ENCODE results near the gene C2orf42.
"Not testable (repeated sequence)": the region's sequence is repeated elsewhere in the genome, so short reads cannot be mapped to it uniquely, and the experiment has no call there.

Gene C2orf42

DNA sequence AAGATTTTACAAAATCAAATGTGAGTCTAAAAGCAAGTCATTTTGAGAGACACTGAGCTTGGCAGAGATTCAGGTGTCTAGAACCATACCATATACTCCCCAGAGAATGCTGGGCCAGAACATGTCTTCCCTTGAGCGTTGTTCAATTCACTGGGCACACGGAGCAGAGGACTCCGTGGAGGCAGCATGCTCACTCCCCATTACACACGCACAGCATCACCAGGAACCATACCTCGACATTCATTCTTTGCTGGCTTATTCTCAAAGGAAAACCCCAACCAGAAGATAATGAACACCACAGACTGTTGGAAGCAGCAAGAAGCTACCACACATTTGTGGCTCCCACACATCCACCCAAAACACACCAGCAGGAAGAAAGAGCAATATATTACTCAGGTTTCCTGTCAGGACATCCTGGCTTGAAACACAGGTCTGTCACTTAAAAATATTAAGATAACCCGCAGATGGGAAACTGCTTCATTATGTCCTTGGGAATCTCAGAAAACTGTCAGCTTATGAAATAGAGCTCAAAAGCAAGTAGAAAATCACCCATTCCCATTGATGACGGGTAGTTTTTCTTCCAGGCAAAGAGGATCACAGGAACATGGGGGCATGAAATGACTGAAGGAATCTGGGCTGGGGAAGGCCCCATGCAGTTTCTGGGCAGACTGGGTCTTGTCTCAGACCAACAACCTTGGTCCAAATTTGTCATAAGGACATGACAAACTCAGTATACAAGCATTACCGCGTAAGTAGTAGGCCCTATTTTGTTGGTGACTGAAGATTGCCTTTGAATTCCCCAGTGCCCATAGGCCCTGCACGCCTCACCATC is 57.1 kb downstream of the C2orf42 start:
- Histone ChIP-seq H3K79me2 (ENCODE audit: insufficient read depth, low read length) (peaks cover 19% of the 10 kb centered on the region), H3K27ac (ENCODE audit: low read length) (peak overlapping the region; percentile 94), H2AFZ (ENCODE audit: low read depth, low read length) (peak overlapping the region; percentile 70), H3K9me3 (ENCODE audit: insufficient read depth, low read length, severe bottlenecking) (no peaks in the 10 kb centered on the region), H3K4me1 (ENCODE audit: insufficient read depth, low read length) (peaks cover 76% of the 10 kb centered on the region), H3K9ac (ENCODE audit: low read depth, low read length) (peak overlapping the region; percentile 76), H4K20me1 (ENCODE audit: insufficient read depth, low read length) (no peaks in the 10 kb centered on the region), H3K36me3 (ENCODE audit: insufficient read depth, low read length) (no peaks in the 10 kb centered on the region), H3K4me2 (ENCODE audit: insufficient read depth, low read length) (peak overlapping the region; percentile 71), H3K27me3 (ENCODE audit: insufficient read depth, low read length, poor library complexity) (no peaks in the 10 kb centered on the region), H3K4me3 (ENCODE audit: low read depth in 1 of 2, low read length in 2 of 2) (peak overlapping the region in 1 of 2 experiments; percentile 60; a peak in 2 of 4 replicates)
- peak; percentile 56 for DNase-seq
- peak; percentile 38 for ATAC-seq (ENCODE audit: insufficient read depth, low read depth)
- no peak for TF ChIP-seq EZH2 (IDR thresholded peaks at IDR 0.05; ENCODE audit: borderline replicate concordance, low read depth, low read length, severe bottlenecking)
- TF ChIP-seq, protein P1, sequence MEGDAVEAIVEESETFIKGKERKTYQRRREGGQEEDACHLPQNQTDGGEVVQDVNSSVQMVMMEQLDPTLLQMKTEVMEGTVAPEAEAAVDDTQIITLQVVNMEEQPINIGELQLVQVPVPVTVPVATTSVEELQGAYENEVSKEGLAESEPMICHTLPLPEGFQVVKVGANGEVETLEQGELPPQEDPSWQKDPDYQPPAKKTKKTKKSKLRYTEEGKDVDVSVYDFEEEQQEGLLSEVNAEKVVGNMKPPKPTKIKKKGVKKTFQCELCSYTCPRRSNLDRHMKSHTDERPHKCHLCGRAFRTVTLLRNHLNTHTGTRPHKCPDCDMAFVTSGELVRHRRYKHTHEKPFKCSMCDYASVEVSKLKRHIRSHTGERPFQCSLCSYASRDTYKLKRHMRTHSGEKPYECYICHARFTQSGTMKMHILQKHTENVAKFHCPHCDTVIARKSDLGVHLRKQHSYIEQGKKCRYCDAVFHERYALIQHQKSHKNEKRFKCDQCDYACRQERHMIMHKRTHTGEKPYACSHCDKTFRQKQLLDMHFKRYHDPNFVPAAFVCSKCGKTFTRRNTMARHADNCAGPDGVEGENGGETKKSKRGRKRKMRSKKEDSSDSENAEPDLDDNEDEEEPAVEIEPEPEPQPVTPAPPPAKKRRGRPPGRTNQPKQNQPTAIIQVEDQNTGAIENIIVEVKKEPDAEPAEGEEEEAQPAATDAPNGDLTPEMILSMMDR (IDR thresholded peaks at IDR 0.05; ENCODE audit: borderline replicate concordance, extremely low read depth, low read length, poor library complexity, severe bottlenecking) = no peak

- Histone ChIP-seq H3K9me3 (ENCODE audit: insufficient read depth, low read length, severe bottlenecking) (no peaks in the 10 kb centered on the region), H3K9ac (ENCODE audit: low read depth, low read length) (peak overlapping the region; percentile 76), H2AFZ (ENCODE audit: low read depth, low read length) (peak overlapping the region; percentile 70)
Measured at GRCh38 chr2:70133127-70133452, 57.7 kb downstream of the C2orf42 start.

DNA sequence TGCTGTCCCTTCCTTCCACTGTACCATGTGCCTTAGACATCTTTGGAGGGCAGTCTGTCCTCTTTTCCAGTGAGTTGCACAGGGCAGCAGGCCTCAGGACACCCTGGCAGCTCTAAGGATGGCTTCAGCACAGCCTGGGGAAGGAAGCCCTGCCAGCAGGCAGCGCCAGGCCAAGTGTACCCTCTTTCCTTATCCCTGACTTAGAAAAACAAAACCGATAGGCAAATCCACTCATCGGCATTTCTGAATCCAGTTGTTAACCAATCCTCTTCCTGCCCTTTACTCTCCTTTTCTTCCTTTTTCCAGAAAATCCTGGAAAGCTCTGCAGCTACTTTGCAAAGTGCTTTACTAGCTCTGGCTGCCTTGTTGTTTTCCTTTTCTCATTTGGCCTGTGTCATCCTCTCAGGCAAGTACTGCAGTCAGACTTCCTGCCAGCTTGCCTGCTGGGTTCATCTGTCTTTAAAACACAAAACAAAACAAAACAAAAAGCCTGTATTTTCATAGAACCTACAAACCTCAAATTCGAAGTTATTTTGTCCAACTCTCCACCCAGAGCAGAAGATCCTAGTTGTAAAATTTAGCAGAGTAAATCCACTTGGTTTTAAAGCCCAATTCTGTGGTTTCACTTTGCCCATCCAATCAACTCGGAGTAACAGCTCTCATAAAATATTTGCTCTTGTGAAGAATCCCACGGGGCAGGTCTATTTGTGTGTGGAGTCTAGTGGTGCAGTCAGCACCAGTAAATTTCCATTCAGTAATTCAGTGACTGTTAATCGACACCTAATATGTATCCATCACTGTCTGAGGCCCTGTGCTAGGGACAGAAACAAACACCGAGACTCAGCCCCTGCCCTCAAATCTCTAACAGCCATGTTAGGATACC is 58.3 kb downstream of the C2orf42 start:
- Histone ChIP-seq H3K4me1 (ENCODE audit: insufficient read depth, low read length) (peaks cover 67% of the 10 kb centered on the region), H3K36me3 (ENCODE audit: insufficient read depth, low read length) (no peaks in the 10 kb centered on the region), H3K9ac (ENCODE audit: low read depth, low read length) (peak overlapping the region; percentile 76), H3K4me2 (ENCODE audit: insufficient read depth, low read length) (peak overlapping the region; percentile 71), H2AFZ (ENCODE audit: low read depth, low read length) (peak overlapping the region; percentile 70), H3K27ac (ENCODE audit: low read length) (peak overlapping the region; percentile 94), H3K27me3 (ENCODE audit: insufficient read depth, low read length, poor library complexity) (no peaks in the 10 kb centered on the region), H3K79me2 (ENCODE audit: insufficient read depth, low read length) (peaks cover 19% of the 10 kb centered on the region), H4K20me1 (ENCODE audit: insufficient read depth, low read length) (no peaks in the 10 kb centered on the region), H3K4me3 (ENCODE audit: low read depth in 1 of 2, low read length in 2 of 2) (peak overlapping the region; percentile 24 to 60; a peak in 3 of 4 replicates), H3K9me3 (ENCODE audit: insufficient read depth, low read length, severe bottlenecking) (no peaks in the 10 kb centered on the region)
- TF ChIP-seq, protein P1 (IDR thresholded peaks at IDR 0.05; ENCODE audit: borderline replicate concordance, extremely low read depth, low read length, poor library complexity, severe bottlenecking) = peak; percentile 29
- TF ChIP-seq EZH2 (IDR thresholded peaks at IDR 0.05; ENCODE audit: borderline replicate concordance, low read depth, low read length, severe bottlenecking) = no peak
- DNase-seq (peak; percentile 69), ATAC-seq (ENCODE audit: insufficient read depth, low read depth) (peak; percentile 67)

More at GRCh38 chr2:70133127-70133452, 57.7 kb downstream of the C2orf42 start:
- ATAC-seq (ENCODE audit: insufficient read depth, low read depth) = no peak
- no peak for DNase-seq
- H3K27ac ChIP-seq (ENCODE audit: low read length) = peak overlapping the region; percentile 94
- peaks cover 73% of the 10 kb centered on the region for H3K4me1 ChIP-seq (ENCODE audit: insufficient read depth, low read length)
- TF ChIP-seq, protein P1 (IDR thresholded peaks at IDR 0.05; ENCODE audit: borderline replicate concordance, extremely low read depth, low read length, poor library complexity, severe bottlenecking) = no peak
- no peak for TF ChIP-seq EZH2 (IDR thresholded peaks at IDR 0.05; ENCODE audit: borderline replicate concordance, low read depth, low read length, severe bottlenecking)
- no peaks in the 10 kb centered on the region for H3K27me3 ChIP-seq (ENCODE audit: insufficient read depth, low read length, poor library complexity)
- H3K4me3 ChIP-seq (ENCODE audit: low read depth in 1 of 2, low read length in 2 of 2) = peak overlapping the region; percentile 24 to 60; a peak in 3 of 4 replicates
- H3K79me2 ChIP-seq (ENCODE audit: insufficient read depth, low read length) = peaks cover 19% of the 10 kb centered on the region
- H3K4me2 ChIP-seq (ENCODE audit: insufficient read depth, low read length) = peak overlapping the region; percentile 71
- H3K36me3 ChIP-seq (ENCODE audit: insufficient read depth, low read length) = no peaks in the 10 kb centered on the region
- H4K20me1 ChIP-seq (ENCODE audit: insufficient read depth, low read length) = no peaks in the 10 kb centered on the region

- H3K27me3 ChIP-seq (ENCODE audit: insufficient read depth, low read length, poor library complexity); ATAC-seq (ENCODE audit: insufficient read depth, low read depth); DNase-seq; H3K36me3 ChIP-seq (ENCODE audit: insufficient read depth, low read length); H4K20me1 ChIP-seq (ENCODE audit: insufficient read depth, low read length); H3K9me3 ChIP-seq (ENCODE audit: insufficient read depth, low read length, severe bottlenecking): not testable (repeated sequence)
- peak overlapping the region; percentile 71 for H3K4me2 ChIP-seq (ENCODE audit: insufficient read depth, low read length)
- peaks cover 67% of the 10 kb centered on the region for H3K4me1 ChIP-seq (ENCODE audit: insufficient read depth, low read length)
- H2AFZ ChIP-seq (ENCODE audit: low read depth, low read length) = 0 out of 2 replicates have a peak overlapping the region, but pooled peaks have one; percentile 18
- H3K27ac ChIP-seq (ENCODE audit: low read length) = peak overlapping the region; percentile 94
- H3K79me2 ChIP-seq (ENCODE audit: insufficient read depth, low read length) = peaks cover 19% of the 10 kb centered on the region
- peak overlapping the region; percentile 76 for H3K9ac ChIP-seq (ENCODE audit: low read depth, low read length)
- peak overlapping the region; percentile 24 to 60; a peak in 3 of 4 replicates for H3K4me3 ChIP-seq (ENCODE audit: low read depth in 1 of 2, low read length in 2 of 2)
Measured at GRCh38 chr2:70131344-70132143, 59.3 kb downstream of the C2orf42 start.

Measured in DND-41 (cell line).